ENCODE measurements around the gene NECTIN3.

NECTIN3 gene

GRCh38 chr3:111241960-111242359 is 170.3 kb downstream of the NECTIN3 start:
- FAIRE-seq (no peak), DNase-seq (ENCODE audit: insufficient read length, low spot score) (no peak)
- TF ChIP-seq POU2F2 (IDR thresholded peaks at IDR 0.05; ENCODE audit: low read depth, low read length) (no peak), PAX5 (IDR thresholded peaks at IDR 0.05; ENCODE audit: insufficient read depth, low read length, severe bottlenecking) (no peak), TAF1 (IDR thresholded peaks at IDR 0.05; ENCODE audit: low read depth, low read length) (no peak), POLR2A (IDR thresholded peaks at IDR 0.05; ENCODE audit: low read depth, low read length) (no peak), SPI1 (IDR thresholded peaks at IDR 0.05; ENCODE audit: low read depth, low read length) (no peak)

Measured in GM12891 (cell line).